ENCODE results near the gene A4GALT.
A peak's percentile ranks its signal among the peaks of the same experiment; 100 is the strongest.
"Not testable (repeated sequence)": the region's sequence is repeated elsewhere in the genome, so short reads cannot be mapped to it uniquely, and the experiment has no call there.

Gene A4GALT

DNA sequence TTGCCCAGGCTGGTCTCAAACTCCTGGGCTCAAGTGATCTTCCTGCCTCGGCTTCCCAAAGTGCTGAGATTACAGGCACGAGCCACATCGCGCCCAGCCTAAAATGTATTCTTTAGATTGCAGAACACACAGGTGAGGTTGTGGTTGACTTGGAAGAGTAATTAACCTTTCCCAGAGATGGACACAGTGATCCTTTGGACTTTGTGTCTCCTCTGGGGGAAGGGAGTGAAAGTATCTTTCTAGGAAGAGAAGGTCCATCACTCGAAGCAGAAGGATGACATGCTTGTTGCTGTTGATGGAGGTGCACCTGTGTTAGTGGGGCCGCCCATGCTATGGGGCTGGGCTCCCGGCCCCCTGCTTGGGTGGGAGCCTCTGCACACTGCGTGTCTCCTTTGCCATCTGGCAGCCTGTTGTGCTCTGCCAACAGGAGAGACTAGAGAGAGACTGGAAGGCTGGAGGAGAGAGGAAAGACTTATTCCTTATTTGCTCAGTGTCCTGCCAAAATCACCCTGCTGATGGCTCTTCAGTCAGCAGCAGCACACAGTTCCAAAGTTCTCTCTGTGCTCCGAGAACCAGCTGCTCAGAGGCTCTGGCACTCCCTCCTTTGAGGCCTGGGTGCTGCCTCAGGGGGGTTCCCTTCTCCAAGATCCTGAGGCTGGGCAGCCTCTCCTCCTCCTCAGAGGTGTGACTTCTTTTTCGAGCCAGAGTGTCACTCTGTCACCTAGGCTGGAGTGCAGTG is 38.4 kb downstream of the A4GALT start:
- no peak for DNase-seq

DNA sequence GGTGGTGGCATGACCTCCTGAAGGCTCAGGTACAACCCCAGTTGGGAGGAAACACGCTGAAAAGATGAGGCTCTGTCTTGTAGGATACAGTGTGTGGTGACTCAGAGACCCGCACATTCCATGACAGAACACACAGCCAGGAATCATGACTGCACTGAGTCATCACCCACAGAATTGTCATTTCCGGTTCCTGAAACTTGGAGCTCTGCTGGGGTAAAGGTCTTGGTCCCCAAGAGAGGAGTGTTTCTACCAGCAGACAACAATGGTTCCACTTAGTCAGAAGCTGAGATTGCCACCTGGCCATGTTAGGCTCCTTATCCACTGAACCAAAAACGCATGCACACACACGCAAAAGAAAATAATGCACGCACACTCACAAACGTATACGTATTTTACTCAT is 40.0 kb downstream of the A4GALT start:
- DNase-seq, result peak; percentile 95

- no peak for DNase-seq
Observed at GRCh38 chr22:42679691-42680090, 41.0 kb downstream of the A4GALT start.

- DNase-seq, result no peak
Observed at GRCh38 chr22:42678894-42679293, 41.8 kb downstream of the A4GALT start.

DNA sequence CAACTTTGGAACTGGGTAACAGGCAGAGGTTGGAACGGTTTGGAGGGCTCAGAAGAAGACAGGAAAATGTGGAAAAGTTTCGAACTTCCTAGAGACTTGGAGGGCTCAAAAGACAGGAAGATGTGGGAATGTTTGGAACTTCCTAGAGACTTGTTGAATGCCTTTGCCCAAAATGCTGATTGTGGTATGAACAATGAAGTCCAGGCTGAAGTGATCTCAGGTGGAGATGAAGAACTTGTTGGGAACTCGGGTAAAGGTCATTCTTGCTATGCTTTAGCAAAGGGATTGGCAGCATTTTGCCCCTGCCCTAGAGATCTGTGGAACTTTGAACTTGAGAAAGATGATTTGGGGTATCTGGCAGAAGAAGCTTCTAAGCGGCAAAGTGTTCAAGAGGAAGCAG is 42.7 kb downstream of the A4GALT start:
- not testable (repeated sequence) for DNase-seq

GRCh38 chr22:42676059-42676607 is 44.5 kb downstream of the A4GALT start:
- DNase-seq, result peak; percentile 33

DNA sequence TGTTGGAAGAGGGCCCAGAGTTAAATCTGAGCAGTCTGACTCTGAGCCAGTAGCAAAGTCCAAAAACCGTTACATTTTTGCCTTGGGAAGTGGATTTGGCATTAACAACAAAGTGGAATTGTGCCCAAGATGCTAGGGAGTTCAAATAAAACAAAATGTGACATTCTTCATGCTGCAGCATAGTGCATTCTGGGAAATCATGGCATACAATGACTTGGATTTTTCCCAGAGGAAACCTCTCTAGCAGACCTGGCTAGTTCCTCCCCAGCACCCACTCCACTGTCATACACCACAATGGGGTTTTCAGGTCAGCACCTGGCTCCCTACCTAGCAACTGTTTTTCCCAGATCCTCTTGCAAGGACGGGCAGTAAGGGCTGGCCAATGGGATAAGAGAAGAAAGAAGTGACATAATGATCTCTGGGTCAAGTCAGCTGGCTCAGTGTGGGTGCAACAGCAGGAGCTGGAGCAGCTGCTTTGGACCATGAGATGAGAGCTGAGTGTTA is 46.7 kb downstream of the A4GALT start:
- no peak for DNase-seq

DNA sequence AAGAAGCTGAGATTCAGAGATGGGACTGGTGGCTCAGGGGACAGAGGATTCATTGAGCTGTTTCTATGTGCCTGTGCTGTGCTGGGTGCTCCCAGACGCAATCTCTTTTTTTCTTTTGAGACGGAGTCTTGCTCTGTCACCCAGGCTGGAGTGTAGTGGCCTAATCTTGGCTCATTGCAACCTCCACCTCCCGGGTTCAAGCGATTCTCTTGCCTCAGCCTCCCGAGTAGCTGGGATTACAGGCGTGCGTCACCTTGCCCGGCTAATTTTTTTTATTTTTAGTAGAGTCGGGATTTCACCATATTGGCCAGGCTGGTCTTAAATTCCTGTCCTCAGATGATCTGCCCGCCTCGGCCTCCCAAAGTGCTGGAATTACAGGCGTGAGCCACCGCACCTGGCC is 47.6 kb downstream of the A4GALT start:
- not testable (repeated sequence) for DNase-seq

GRCh38 chr22:42670921-42671709 is 49.6 kb downstream of the A4GALT start:
- DNase-seq, result no peak

DNA sequence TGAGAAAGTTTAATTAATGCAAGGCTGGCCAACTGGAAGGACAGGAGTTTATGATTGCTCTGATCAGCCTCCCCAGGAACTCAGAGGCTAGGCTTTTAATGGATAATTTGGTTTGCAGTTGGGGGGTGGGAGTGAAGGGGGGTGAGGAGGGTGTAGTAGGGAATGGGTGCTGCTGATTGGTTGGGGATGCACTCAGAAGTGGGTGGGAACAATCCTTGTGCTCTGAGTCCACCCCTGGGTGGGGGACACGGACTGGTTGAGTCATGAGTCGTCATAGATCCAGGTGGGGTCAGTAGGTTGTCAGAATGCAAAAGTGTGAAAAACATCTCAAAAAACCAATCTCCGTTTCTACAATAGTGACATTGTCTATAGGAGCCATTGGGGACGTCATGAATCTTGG is 50.6 kb downstream of the A4GALT start:
- no peak for DNase-seq

DNA sequence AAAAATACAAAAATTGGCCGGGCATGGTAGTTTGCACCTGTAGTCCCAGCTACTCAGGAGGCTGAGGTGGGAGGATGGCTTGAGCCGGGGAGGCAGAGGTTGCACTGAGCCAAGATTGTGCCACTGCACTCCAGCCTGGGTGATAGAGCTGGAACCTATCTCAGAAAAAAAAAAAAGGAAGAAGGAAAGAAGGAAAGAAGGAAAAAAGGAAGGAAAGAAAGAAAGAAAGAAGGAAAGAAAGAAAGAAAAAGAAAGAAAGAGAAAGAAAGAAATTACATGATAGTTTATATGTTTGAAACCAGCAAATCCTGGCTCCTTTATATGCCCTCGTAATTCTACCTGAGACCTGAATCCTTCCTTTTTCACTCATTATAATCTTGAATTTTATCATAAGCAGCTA is 54.3 kb downstream of the A4GALT start:
- not testable (repeated sequence) for DNase-seq

DNA sequence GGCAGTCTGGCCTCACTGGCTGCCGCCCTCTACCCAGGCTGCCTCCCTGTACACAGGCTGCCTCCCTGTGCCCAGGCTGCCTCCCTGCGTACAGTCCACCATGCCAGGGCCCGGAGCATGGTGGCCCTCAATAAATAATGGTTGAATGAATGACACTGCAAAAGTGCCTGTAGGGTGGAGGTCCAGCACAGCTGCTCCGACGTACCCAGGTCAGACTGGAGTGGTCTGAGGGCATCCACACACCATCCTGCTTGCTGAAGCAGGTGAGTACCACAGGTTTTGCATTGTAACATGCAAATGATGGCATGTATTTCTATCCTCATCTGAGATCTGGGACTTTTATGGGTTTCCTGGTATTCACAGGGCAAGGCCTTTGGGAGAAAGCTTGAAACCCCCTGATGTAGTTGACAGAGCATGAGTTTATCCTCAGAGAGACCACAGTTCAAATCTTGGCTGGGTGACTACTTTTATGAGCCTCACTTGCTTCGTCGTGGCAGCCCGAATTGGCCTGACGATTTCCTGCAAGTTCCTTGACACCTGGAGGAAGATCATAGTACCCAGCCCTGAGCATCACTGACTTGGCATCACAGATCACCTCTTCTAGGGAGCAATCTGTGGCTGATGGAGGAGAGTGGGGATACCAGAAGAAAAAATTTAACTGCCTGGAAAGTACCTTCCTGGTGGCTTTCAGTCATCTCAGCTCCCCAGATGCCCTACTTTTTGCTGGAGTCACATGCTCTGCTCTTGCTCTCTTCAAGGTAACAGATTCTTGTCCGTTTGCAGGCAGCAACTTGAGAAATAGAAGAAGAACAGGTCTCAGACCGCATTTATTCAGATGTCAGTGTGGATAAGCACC is 55.5 kb downstream of the A4GALT start:
- no peak for DNase-seq

DNA sequence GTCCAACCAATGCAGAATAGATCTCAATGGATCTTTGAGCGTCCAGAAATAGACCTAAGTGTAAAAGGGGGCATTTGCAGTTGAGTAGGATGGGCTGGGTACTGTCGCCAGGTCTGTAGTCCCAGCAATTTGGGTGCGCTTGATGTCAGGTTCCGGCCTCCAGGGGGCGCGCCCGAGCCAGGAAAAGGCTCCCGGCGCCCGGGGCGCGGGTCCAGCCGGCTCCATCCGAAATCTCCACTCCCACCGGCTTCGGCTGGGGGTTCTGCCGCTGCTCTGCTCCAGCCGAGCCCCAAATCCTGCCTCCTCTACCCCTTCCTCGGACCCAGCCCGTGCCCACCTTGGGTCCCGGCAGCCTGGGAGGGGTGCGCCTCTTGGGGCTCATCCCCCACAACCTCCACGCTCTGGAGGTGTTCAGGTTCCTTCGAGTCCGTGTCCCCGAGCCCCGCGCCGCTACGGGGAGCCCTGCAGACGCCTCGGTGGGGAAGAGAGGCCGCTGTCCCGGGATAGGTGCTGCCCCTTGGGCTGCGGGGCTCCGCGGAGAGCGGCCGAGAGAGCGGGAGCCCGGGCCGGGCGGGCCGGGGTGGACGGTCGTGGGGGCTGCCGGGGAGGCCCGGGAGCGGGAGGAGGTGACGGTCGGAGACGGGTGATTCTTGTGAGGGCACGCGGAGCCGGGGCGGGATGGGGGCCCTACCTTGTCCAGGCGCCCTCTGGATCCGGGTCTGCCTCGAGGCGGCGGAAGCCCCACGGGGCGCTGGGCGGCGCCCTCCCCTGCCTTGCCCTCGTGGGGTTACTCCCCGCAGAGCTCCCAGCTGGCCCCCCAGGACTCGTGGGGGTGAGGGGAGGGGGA is 58.5 kb downstream of the A4GALT start:
- peak; percentile 67 for DNase-seq

DNA sequence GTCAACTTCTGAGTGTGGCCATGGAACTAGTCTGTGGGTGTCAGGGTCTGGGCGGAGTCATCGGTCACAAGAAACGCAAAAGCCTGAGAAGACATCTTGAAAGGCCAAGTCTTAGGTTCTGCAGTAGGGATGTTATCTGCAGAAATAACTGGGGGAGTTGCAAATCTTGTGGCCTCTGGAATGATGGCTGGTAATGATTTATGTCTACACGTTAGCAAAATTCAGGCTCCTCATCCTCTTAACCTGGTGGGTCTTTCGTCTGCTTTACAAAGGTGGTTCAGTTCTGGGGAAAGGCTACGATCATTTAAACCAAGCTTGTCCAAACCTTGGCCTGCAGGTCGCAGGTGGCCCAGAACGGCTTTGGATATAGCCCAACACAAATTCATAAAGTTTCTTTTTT is 64.1 kb downstream of the A4GALT start:
- DNase-seq, result no peak

- DNase-seq, result no peak
Observed at GRCh38 chr22:42655693-42656092, 65.0 kb downstream of the A4GALT start.

DNA sequence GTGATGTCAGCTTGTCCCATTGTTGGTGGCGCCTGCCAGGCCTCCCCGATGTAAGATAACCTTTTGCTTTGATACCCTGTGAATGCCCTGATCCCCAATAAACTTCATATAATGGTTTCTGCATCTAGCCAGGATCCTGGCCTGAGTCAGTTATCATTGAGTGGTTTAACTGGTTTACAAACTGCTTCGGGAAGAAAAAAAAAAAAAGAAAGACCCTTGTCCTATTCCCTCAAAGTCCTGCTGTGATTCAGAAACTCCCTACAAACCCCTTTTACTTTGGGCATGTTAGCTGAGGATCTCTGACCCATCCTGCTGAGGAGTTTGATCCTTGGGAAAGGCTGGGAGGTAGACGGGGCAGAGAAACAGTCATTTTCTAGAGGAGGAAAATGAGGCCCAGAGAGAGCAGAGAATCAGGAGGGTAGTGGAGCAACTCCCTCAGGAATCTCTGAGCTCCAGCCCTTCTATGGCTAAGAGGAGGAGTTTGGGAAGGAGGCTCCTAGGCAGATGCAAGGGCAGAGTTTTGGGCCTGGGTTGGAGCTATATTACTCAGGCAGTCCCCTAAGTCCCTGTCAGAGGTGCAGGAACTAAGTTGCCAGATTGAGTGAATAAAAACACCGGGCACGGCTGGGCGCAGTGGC is 66.1 kb downstream of the A4GALT start:
- no peak for DNase-seq

DNA sequence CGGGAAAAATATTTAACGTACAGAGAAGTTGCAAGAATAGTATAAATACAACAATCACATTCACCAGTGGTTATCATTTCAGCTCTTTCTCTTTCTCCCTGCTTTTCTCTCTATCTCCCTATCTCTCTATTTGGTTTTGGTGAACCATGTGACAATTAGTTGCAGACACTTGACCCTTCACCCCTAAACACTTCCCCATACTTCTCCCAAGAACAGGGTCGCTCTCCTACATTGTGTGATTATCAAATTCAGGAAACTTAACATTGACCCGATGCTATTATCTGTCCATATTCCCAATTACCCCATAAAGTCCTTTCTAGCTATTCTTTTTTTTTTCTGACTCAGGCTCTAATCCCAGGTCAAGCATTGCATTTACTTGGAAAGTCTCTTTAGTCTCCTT is 66.7 kb downstream of the A4GALT start:
- DNase-seq, result no peak

DNA sequence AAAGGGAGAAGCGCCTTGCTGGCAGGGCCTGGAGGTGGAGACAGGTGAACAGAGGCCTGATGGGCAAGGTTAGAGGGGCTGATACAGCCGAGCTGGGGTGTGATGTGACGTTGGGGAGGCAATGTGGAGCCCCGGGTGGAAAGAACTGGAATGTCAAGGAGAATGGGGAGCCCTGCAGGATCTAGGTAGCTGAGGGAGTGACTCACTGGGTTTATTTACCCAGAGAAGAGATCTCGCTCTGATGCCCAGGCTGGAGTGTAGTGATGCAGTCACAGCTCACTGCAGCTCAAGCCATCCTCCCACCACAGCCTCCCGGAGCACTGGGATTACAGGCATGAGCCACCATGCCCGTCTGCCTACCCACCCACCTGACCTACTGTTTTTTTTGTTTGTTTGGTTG is 69.5 kb downstream of the A4GALT start:
- DNase-seq, result no peak

DNA sequence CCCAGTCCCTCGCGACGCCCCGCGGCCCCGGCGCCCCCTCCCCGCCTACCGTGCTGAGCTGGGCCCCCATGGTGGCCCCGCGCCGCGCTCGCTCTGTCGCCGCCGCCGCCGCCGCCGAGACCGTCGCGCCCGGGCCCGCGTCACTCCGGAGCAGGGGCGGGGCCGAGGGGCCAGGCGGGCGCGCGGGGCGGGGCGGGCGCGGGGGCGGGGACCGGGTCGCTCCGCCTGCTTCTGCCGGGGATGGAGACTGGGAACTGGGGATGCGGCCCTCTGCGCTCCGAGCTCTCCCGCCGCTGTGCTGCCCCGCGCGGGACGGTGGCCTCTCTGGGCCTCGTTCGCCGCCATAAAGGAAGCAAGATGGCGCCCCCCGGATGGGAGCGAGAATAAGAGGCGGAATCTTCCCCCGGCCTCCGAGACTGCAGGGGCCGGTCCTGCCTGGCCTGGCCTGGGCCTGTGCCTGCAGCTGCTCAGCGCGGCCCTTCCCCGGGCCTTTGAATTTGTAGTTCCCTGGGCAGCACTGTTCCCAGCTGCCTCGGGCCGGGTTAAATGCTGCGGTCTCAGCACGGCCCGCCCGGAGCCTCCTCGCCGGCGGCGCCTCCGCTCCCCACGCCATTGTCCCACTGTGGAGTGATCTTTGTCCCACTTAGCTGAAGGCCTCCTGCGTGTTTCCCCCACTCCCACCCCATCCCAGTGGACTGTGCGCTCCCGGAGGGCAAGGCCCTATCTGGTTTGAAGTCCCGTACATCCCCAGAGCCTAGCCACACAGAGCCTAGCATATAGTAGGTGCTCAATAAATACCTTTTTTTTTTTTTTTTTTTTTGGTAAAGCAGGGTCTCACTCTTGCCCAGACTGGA is 71.2 kb downstream of the A4GALT start, which contains the start of gene CYB5R3:
Gene CYB5R3, minus strand, starts transcription at position 147 of the 854 bp plus-strand sequence. Its CDS starts 77 bp downstream, at position 70.
- peak; percentile 86 for DNase-seq
